ENCODE data around the gene DOCK1. TPM values are rescaled to one million over a fixed set of nuclear protein-coding genes. Genes with fewer than 3 reads are reported as not detected.

DOCK1 gene
- total RNA-seq, 2 experiments from 2014 or later: not detected

GRCh38 chr10:127186813-127187212, 281.6 kb downstream of the DOCK1 start:
- Histone ChIP-seq H3K27me3 (ENCODE audit: control insufficient read depth in 1 of 2, insufficient read depth in 2 of 2, low read length in 2 of 2) (no peaks in the 10 kb centered on the region), H3K27ac (ENCODE audit: low read depth in 1 of 2, low read length in 2 of 2) (no peak overlapping the region), H3K4me1 (ENCODE audit: insufficient read depth, low read length) (no peaks in the 10 kb centered on the region), H3K36me3 (ENCODE audit: insufficient read depth, low read length) (no peaks in the 10 kb centered on the region), H3K9me3 (ENCODE audit: control insufficient read depth in 1 of 2, insufficient read depth in 1 of 2, low read length in 2 of 2) (no peaks in the 10 kb centered on the region), H3K4me3 (ENCODE audit: low read length) (no peak overlapping the region)
- Mint-ChIP-seq H3K36me3 (ENCODE audit: low read depth) (no peaks in the 10 kb centered on the region), H3K27me3 (peaks cover 18% of the 10 kb centered on the region), H3K4me3 (no peak overlapping the region), H3K9me3 (no peaks in the 10 kb centered on the region), H3K4me1 (ENCODE audit: low read depth) (no peaks in the 10 kb centered on the region), H3K27ac (no peak overlapping the region)
- ChIA-PET CTCF (no interaction called here), POLR2A (no interaction called here)
- DNase-seq: no peak
- intact Hi-C loops (cut with DNase I, micrococcal nuclease): no loop called here
- TF ChIP-seq CTCF (IDR thresholded peaks at IDR 0.05): no peak
- ATAC-seq (ENCODE audit: poor library complexity): no peak

GRCh38 chr10:127189226-127189625, 284.0 kb downstream of the DOCK1 start:
- Histone ChIP-seq H3K4me1 (ENCODE audit: insufficient read depth, low read length) (no peaks in the 10 kb centered on the region), H3K36me3 (ENCODE audit: insufficient read depth, low read length) (no peaks in the 10 kb centered on the region), H3K27ac (ENCODE audit: low read depth in 1 of 2, low read length in 2 of 2) (no peak overlapping the region), H3K4me3 (ENCODE audit: low read length) (no peak overlapping the region), H3K27me3 (ENCODE audit: control insufficient read depth in 1 of 2, insufficient read depth in 2 of 2, low read length in 2 of 2) (peaks cover 4 to 18% of the 10 kb centered on the region in 2 experiments), H3K9me3 (ENCODE audit: control insufficient read depth in 1 of 2, insufficient read depth in 1 of 2, low read length in 2 of 2) (no peaks in the 10 kb centered on the region)
- intact Hi-C loops (cut with DNase I, micrococcal nuclease): no loop called here
- Mint-ChIP-seq H3K27me3 (peaks cover 36% of the 10 kb centered on the region), H3K4me1 (ENCODE audit: low read depth) (no peaks in the 10 kb centered on the region), H3K9me3 (no peaks in the 10 kb centered on the region), H3K4me3 (no peak overlapping the region), H3K36me3 (ENCODE audit: low read depth) (no peaks in the 10 kb centered on the region), H3K27ac (no peak overlapping the region)
- DNase-seq (no peak), ATAC-seq (ENCODE audit: poor library complexity) (no peak)
- POLR2A ChIA-PET: no interaction called here
- no peak for TF ChIP-seq CTCF (IDR thresholded peaks at IDR 0.05)
- CTCF ChIA-PET: no interaction called here

GRCh38 chr10:127190427-127190826, 285.2 kb downstream of the DOCK1 start:
- Mint-ChIP-seq H3K9me3 (no peaks in the 10 kb centered on the region), H3K4me1 (ENCODE audit: low read depth) (no peaks in the 10 kb centered on the region), H3K36me3 (ENCODE audit: low read depth) (no peaks in the 10 kb centered on the region), H3K4me3 (no peak overlapping the region), H3K27me3 (peaks cover 37% of the 10 kb centered on the region), H3K27ac (no peak overlapping the region)
- intact Hi-C loops (cut with DNase I, micrococcal nuclease): no loop called here
- peaks cover 9 to 30% of the 10 kb centered on the region in 2 experiments for H3K27me3 ChIP-seq (ENCODE audit: control insufficient read depth in 1 of 2, insufficient read depth in 2 of 2, low read length in 2 of 2)
- no peaks in the 10 kb centered on the region for H3K4me1 ChIP-seq (ENCODE audit: insufficient read depth, low read length)
- no peak for DNase-seq
- no peak for ATAC-seq (ENCODE audit: poor library complexity)
- ChIA-PET POLR2A (no interaction called here), CTCF (no interaction called here)
- no peak overlapping the region for H3K4me3 ChIP-seq (ENCODE audit: low read length)
- H3K27ac ChIP-seq (ENCODE audit: low read depth in 1 of 2, low read length in 2 of 2): no peak overlapping the region
- H3K9me3 ChIP-seq (ENCODE audit: control insufficient read depth in 1 of 2, insufficient read depth in 1 of 2, low read length in 2 of 2): peaks cover 0 to 8% of the 10 kb centered on the region in 2 experiments
- no peaks in the 10 kb centered on the region for H3K36me3 ChIP-seq (ENCODE audit: insufficient read depth, low read length)
- TF ChIP-seq CTCF (IDR thresholded peaks at IDR 0.05): no peak
